ENCODE results near the gene FNDC1.
"Not testable (repeated sequence)": the region's sequence is repeated elsewhere in the genome, so short reads cannot be mapped to it uniquely, and the experiment has no call there.

FNDC1 gene

GRCh38 chr6:159169193-159169555, at the start of gene FNDC1:
Gene FNDC1, plus strand, starts transcription at chr6:159169400. Its CDS starts 197 bp downstream, at chr6:159169597.
- no peak for FAIRE-seq
- no peak for DNase-seq (ENCODE audit: low spot score)

GRCh38 chr6:159119791-159120190, 49.4 kb upstream of the FNDC1 start:
- DNase-seq (ENCODE audit: low spot score) (no peak), FAIRE-seq (no peak)

- FAIRE-seq (no peak), DNase-seq (ENCODE audit: low spot score) (no peak)
These were observed 47.7 kb upstream of the FNDC1 start for GRCh38 chr6:159121486-159121885.

GRCh38 chr6:159122453-159122852, 46.7 kb upstream of the FNDC1 start:
- no peak for FAIRE-seq

GRCh38 chr6:159123831-159124230, 45.4 kb upstream of the FNDC1 start:
- not testable (repeated sequence) for FAIRE-seq; DNase-seq (ENCODE audit: low spot score)

More at GRCh38 chr6:159122453-159122852, 46.7 kb upstream of the FNDC1 start:
- no peak for DNase-seq (ENCODE audit: low spot score)

GRCh38 chr6:159125014-159125609, 44.1 kb upstream of the FNDC1 start:
- FAIRE-seq (no peak), DNase-seq (ENCODE audit: low spot score) (no peak)

GRCh38 chr6:159125951-159126352, 43.2 kb upstream of the FNDC1 start:
- FAIRE-seq, result no peak
- no peak for DNase-seq (ENCODE audit: low spot score)

- DNase-seq (ENCODE audit: low spot score) (no peak), FAIRE-seq (no peak)
These were observed 42.6 kb upstream of the FNDC1 start for GRCh38 chr6:159126590-159126989.

GRCh38 chr6:159127701-159128100, 41.5 kb upstream of the FNDC1 start:
- DNase-seq (ENCODE audit: low spot score) (no peak), FAIRE-seq (no peak)

- no peak for FAIRE-seq
- DNase-seq (ENCODE audit: low spot score), result no peak
These were observed 40.2 kb upstream of the FNDC1 start for GRCh38 chr6:159128978-159129377.

GRCh38 chr6:159130846-159131245, 38.4 kb upstream of the FNDC1 start:
- DNase-seq (ENCODE audit: low spot score) (no peak), FAIRE-seq (no peak)

- no peak for DNase-seq (ENCODE audit: low spot score)
- no peak for FAIRE-seq
These were observed 37.5 kb upstream of the FNDC1 start for GRCh38 chr6:159131709-159132108.

- FAIRE-seq (no peak), DNase-seq (ENCODE audit: low spot score) (no peak)
These were observed 36.5 kb upstream of the FNDC1 start for GRCh38 chr6:159132664-159133063.

GRCh38 chr6:159134701-159135364, 34.4 kb upstream of the FNDC1 start:
- FAIRE-seq (no peak), DNase-seq (ENCODE audit: low spot score) (peak; percentile 30)

GRCh38 chr6:159137676-159138075, 31.5 kb upstream of the FNDC1 start:
- DNase-seq (ENCODE audit: low spot score), result no peak
- FAIRE-seq, result no peak

- DNase-seq (ENCODE audit: low spot score) (no peak), FAIRE-seq (no peak)
These were observed 26.7 kb upstream of the FNDC1 start for GRCh38 chr6:159142531-159142930.

GRCh38 chr6:159148641-159149040, 20.6 kb upstream of the FNDC1 start:
- DNase-seq (ENCODE audit: low spot score) (no peak), FAIRE-seq (no peak)

GRCh38 chr6:159149641-159150040, 19.6 kb upstream of the FNDC1 start:
- no peak for DNase-seq (ENCODE audit: low spot score)
- FAIRE-seq, result no peak

- no peak for FAIRE-seq
- no peak for DNase-seq (ENCODE audit: low spot score)
These were observed 17.8 kb upstream of the FNDC1 start for GRCh38 chr6:159151266-159151855.

GRCh38 chr6:159152041-159152440, 17.2 kb upstream of the FNDC1 start:
- no peak for DNase-seq (ENCODE audit: low spot score)
- no peak for FAIRE-seq

GRCh38 chr6:159152782-159153181, 16.4 kb upstream of the FNDC1 start:
- DNase-seq (ENCODE audit: low spot score) (no peak), FAIRE-seq (no peak)

- no peak for DNase-seq (ENCODE audit: low spot score)
- no peak for FAIRE-seq
These were observed 13.5 kb upstream of the FNDC1 start for GRCh38 chr6:159155679-159156078.

GRCh38 chr6:159156089-159156488, 13.1 kb upstream of the FNDC1 start:
- DNase-seq (ENCODE audit: low spot score), result no peak
- no peak for FAIRE-seq
